Mammary epithelial cell (primary cell): ENCODE data around the gene SOD3.

Source experiments
- CTCF ChIP-seq, 2 donors: IDR thresholded peaks in 1 of 2; conservative IDR thresholded peaks in 1 of 2; 2 replicates each; pipeline ENCODE4 v1.5.1; 2011 to 2012; ENCODE audit warnings: inconsistent platforms in 2 of 2, low read length in 2 of 2, mild to moderate bottlenecking in 2 of 2, control low read depth in 1 of 2, low read depth in 1 of 2; ENCODE audit not compliant: insufficient read depth in 1 of 2; ENCODE audit errors: extremely low read depth in 1 of 2
- EZH2 ChIP-seq: IDR thresholded peaks from 2 replicates; pipeline ENCODE4 v1.6.1; 2012; ENCODE audit warnings: low read length, inconsistent platforms, borderline replicate concordance

GRCh38 chr4:24809815-24810405 is 14.5 kb downstream of the SOD3 start:
- no peak for TF ChIP-seq CTCF (conservative IDR thresholded peaks at IDR 0.05 in 1 of 2, IDR thresholded peaks at IDR 0.05 in 1 of 2; ENCODE audit: extremely low read depth in 1 of 2, insufficient read depth in 1 of 2, low read depth in 1 of 2, low read length in 2 of 2)
- no peak for TF ChIP-seq EZH2
